K562 (cell line): ENCODE data around the gene SRMS. TPM values are rescaled to one million over a fixed set of nuclear protein-coding genes. Genes with fewer than 3 reads are reported as not detected.
A peak's percentile ranks its signal among the peaks of the same experiment; 100 is the strongest.

ENCODE experiments used
- ATAC-seq: fragments of 200-7000 bp; cut with Tn5 transposase; 3 replicates; pipeline ENCODE4 v1.9.1; 2020; ENCODE audit warnings: moderate library complexity
- BruUV-seq: library from RNA; stranded (reverse); fragments of 400-500 nt; replicated peaks from 2 replicates; lab custom pipeline; 2021; lab: Mats Ljungman, UMichigan
- CTCF ChIA-PET: fragments of 300-600 bp; formaldehyde crosslinking; extraction: SDS; loops from one replicate; lab custom pipeline; 2021; ENCODE audit warnings: low intra/inter-chr PET ratio; lab: Yijun Ruan, JAX
- POLR2A ChIA-PET: fragments of 300-600, 350-650 bp; sonication (Branson Sonifier 250); formaldehyde crosslinking; extraction: SDS; loops from one replicate; lab custom pipeline; 2021; ENCODE audit warnings: antibody characterized with exemption, inconsistent platforms; lab: Yijun Ruan, JAX
- DNase-seq, 4 experiments: peaks; one replicate each; pipeline versions ENCODE4 v3.0.0 to v3.0.0-alpha.2; 2011 to 2018; ENCODE audit warnings: low spot score in 3 of 4, mixed read lengths in 3 of 4; ENCODE audit errors: extremely low read depth in 1 of 4
- FAIRE-seq: peaks from 2 replicates; lab custom pipeline; 2011; peaks lifted over from hg19 to GRCh38; lab: Jason Lieb, UNC
- H2AFZ ChIP-seq: 2 replicates; pipeline ENCODE4 v1.6.0; 2011; ENCODE audit warnings: low read depth, low read length, control low read depth, inconsistent platforms
- H3K27ac ChIP-seq: fragments of 200-600 bp; 3 replicates; pipeline ENCODE4 v1.8.0; 2011; ENCODE audit warnings: low read depth, mild to moderate bottlenecking, control low read depth, inconsistent platforms, low read length, moderate library complexity, mixed read lengths; ENCODE audit errors: extremely low read depth
- H3K27me3 ChIP-seq, 2 experiments: fragments of 300-600 bp in 1 of 2; 2 replicates in 1 of 2; 3 replicates in 1 of 2; pipeline versions ENCODE4 v1.6.0 to v1.8.0; 2011; ENCODE audit warnings: inconsistent platforms in 2 of 2, low read length in 2 of 2, mild to moderate bottlenecking in 1 of 2, mixed read lengths in 1 of 2, moderate library complexity in 1 of 2; ENCODE audit not compliant: control insufficient read depth in 2 of 2, insufficient read depth in 2 of 2
- H3K36me3 ChIP-seq: fragments of 300-600 bp; 3 replicates; pipeline ENCODE4 v1.8.0; 2011; ENCODE audit warnings: mild to moderate bottlenecking, low read length, inconsistent platforms; ENCODE audit not compliant: control insufficient read depth, insufficient read depth
- H3K4me1 ChIP-seq, 2 experiments: fragments of 200-600 bp in 1 of 2; replicated peaks in 1 of 2; 2 replicates in 1 of 2; 3 replicates in 1 of 2; pipeline versions ENCODE4 v1.5.1 to v1.8.0; 2011; ENCODE audit warnings: inconsistent platforms in 2 of 2, low read length in 2 of 2, mild to moderate bottlenecking in 1 of 2, mixed read lengths in 1 of 2, moderate library complexity in 1 of 2; ENCODE audit not compliant: control insufficient read depth in 2 of 2, insufficient read depth in 2 of 2
- H3K4me2 ChIP-seq: 2 replicates; pipeline ENCODE4 v1.6.1; 2011; ENCODE audit warnings: low read length, control low read depth, inconsistent platforms, mixed read lengths; ENCODE audit not compliant: insufficient read depth
- H3K4me3 ChIP-seq: fragments of 200-600 bp; sonication (generic), shearing (Covaris generic); 2 replicates; pipeline ENCODE4 v1.5.1; 2016; ENCODE audit warnings: control low read depth, inconsistent platforms
- H3K79me2 ChIP-seq: fragments of 200-600 bp; 3 replicates; pipeline ENCODE4 v1.8.0; 2011; ENCODE audit warnings: low read length, inconsistent platforms; ENCODE audit not compliant: control insufficient read depth, insufficient read depth
- H3K9ac ChIP-seq, 2 experiments: 2 replicates each; pipeline versions ENCODE4 v1.6.0 to v1.6.1; 2011; ENCODE audit warnings: low read depth in 2 of 2, low read length in 2 of 2, control low read depth in 1 of 2, inconsistent platforms in 1 of 2, mild to moderate bottlenecking in 1 of 2, mixed read lengths in 1 of 2; ENCODE audit not compliant: insufficient read depth in 1 of 2
- H3K9me1 ChIP-seq: one replicate; pipeline ENCODE4 v1.6.0; 2011; ENCODE audit warnings: inconsistent platforms, mild to moderate bottlenecking, low read length, moderate library complexity; ENCODE audit not compliant: control insufficient read depth, insufficient read depth
- H3K9me3 ChIP-seq: replicated peaks from 2 replicates; pipeline ENCODE4 v1.5.1; 2011; ENCODE audit warnings: low read depth, low read length, inconsistent platforms; ENCODE audit not compliant: control insufficient read depth, insufficient read depth
- H4K20me1 ChIP-seq: replicated peaks from 2 replicates; pipeline ENCODE4 v1.6.1; 2011; ENCODE audit warnings: low read length, inconsistent platforms, mixed read lengths; ENCODE audit not compliant: control insufficient read depth, insufficient read depth
- ATF2 ChIP-seq: sonication (generic); formaldehyde crosslinking; IDR thresholded peaks from 2 replicates; pipeline ENCODE4 v1.8.1; 2022; ENCODE audit warnings: missing genetic modification reagents
- HNRNPL ChIP-seq: fragments of 200-400 bp; formaldehyde crosslinking; IDR thresholded peaks from 2 replicates; pipeline ENCODE4 v1.6.1; 2017; ENCODE audit warnings: low read depth, mild to moderate bottlenecking, low read length
- NFIC ChIP-seq: fragments of 450-650 bp; IDR thresholded peaks from 2 replicates; pipeline ENCODE4 v1.6.1; 2017; ENCODE audit warnings: mild to moderate bottlenecking, inconsistent platforms
- POLR2G ChIP-seq: fragments of 200-400 bp; formaldehyde crosslinking; IDR thresholded peaks from 2 replicates; pipeline ENCODE4 v1.6.1; 2017; ENCODE audit warnings: low read depth, mild to moderate bottlenecking, antibody characterized with exemption, low read length, moderate library complexity
- SUPT5H ChIP-seq: fragments of 450-650 bp; IDR thresholded peaks from 2 replicates; pipeline ENCODE4 v1.6.1; 2016
- TRIM25 ChIP-seq: fragments of 450-650 bp; IDR thresholded peaks from 2 replicates; pipeline ENCODE4 v1.7.0; 2016; ENCODE audit warnings: borderline replicate concordance
- ZNF140 ChIP-seq: fragments of 250-450 bp; sonication (Bioruptor Pico); IDR thresholded peaks from 2 replicates; pipeline ENCODE4 v1.8.0; 2021; ENCODE audit warnings: moderate library complexity, mild to moderate bottlenecking, inconsistent platforms
- ZNF324 ChIP-seq: fragments of 250-450 bp; sonication (Bioruptor Pico); IDR thresholded peaks from 2 replicates; pipeline ENCODE4 v1.4.0; 2020; ENCODE audit warnings: mild to moderate bottlenecking
- WGBS: fragments of 100-300 bp; shearing (Covaris generic); methylation state at CpG from one replicate; pipeline ENCODE4 v1.1.6; 2016; ENCODE audit warnings: low coverage, mixed read lengths; ENCODE audit not compliant: insufficient coverage; ENCODE audit errors: missing lambda C conversion rate; 5-methylcytosine and 5-hydroxymethylcytosine counted together
- in situ Hi-C: fragments of 300-500 bp; cut with MboI; formaldehyde crosslinking; loops from 4 replicates; pipeline ENCODE4 v1.15.0; 2018; ENCODE audit warnings: inconsistent platforms, mixed read lengths
- intact Hi-C: fragments of 100-400 bp; cut with micrococcal nuclease; formaldehyde crosslinking; loops from 2 replicates; pipeline ENCODE4 v1.14.2; 2022
- polyA plus RNA-seq, 8 experiments: library from polyadenylated mRNA; depleted of rRNA in 4 of 8; stranded (reverse) in 5 of 8; unstranded in 3 of 8; fragments of >200 nt; fragmentation: Nextera tagmentation in 2 of 8; fragmentation: Illumina TruSeq in 1 of 8; extraction: Ambion mirVana in 2 of 8; extraction: Trizol in 1 of 8; gene quantifications; 2 replicates each; pipeline versions ENCODE4 v1.2.1 to v1.2.3, GENCODE V29; 2011 to 2014; ENCODE audit warnings: inconsistent platforms in 1 of 8, missing spikeins in 1 of 8
- total RNA-seq, 7 experiments: library from RNA; depleted of rRNA in 6 of 7; stranded (reverse); fragments of >200 nt in 6 of 7; fragmentation: Illumina TruSeq in 2 of 7; extraction: Trizol in 2 of 7; gene quantifications; 2 replicates each; pipeline versions ENCODE4 v1.2.1 to v1.2.3, GENCODE V29; 2011 to 2021; ENCODE audit warnings: low replicate concordance in 1 of 7

SRMS gene
- total and polyA plus RNA-seq, 9 of the 15 experiments (the other 6 are each of a cell fraction or from before 2014, with no cell fraction given), result 0.07 TPM; not detected in 8

- TF ChIP-seq ATF2 (CRISPR knock-in tag) (no peak), SUPT5H (no peak), ZNF324 (CRISPR knock-in tag) (no peak), HNRNPL (0 out of 2 replicates have a peak, but pooled peaks have one; percentile 37), POLR2G (peak; percentile 48; the same call in 1 of the 2 replicates), ZNF140 (CRISPR knock-in tag) (no peak)
These were observed 19.0 kb upstream of the SRMS start (continued) for GRCh38 chr20:63566395-63567135.

- Histone ChIP-seq H4K20me1 (no peaks in the 10 kb centered on the region), H3K9me1 (no peaks in the 10 kb centered on the region), H3K79me2 (no peaks in the 10 kb centered on the region), H3K9me3 (no peaks in the 10 kb centered on the region), H3K27me3 (peaks cover 0 to 24% of the 10 kb centered on the region in 2 experiments; a peak in 2 of 5 replicates), H3K36me3 (no peaks in the 10 kb centered on the region), H2AFZ (no peak overlapping the region), H3K27ac (no peak overlapping the region), H3K4me1 (peaks cover 0 to 91% of the 10 kb centered on the region in 2 experiments; a peak in 3 of 5 replicates), H3K4me2 (no peak overlapping the region)
- BruUV-seq, result no TSS peak
- in situ Hi-C loops (no loop called here), intact Hi-C loops (no loop called here)
- DNase-seq (no peak), ATAC-seq (no peak), FAIRE-seq (no peak)
- 36% methylated on average over 33 of the region's 43 CpGs for WGBS
- ChIA-PET CTCF (no interaction called here), POLR2A (interaction anchor here (0.6 to 1.9 kb wide), 5 partner anchors 9 to 61 kb away, joined by 3 to 9 read pairs (median 3); partner anchors contain the start of genes GMEB2 and PPDPF)
- no peak for TF ChIP-seq TRIM25
- TF ChIP-seq NFIC, result peak; percentile 1
- TF ChIP-seq, all 486 proteins: peak for 1
- Histone ChIP-seq H3K4me3 (no peak overlapping the region), H3K9ac (no peak overlapping the region)
These were observed 18.3 kb upstream of the SRMS start for GRCh38 chr20:63565699-63566335.
